Measurements from ENCODE around the gene RAPGEF6.

- TF ChIP-seq EZH2 (IDR thresholded peaks at IDR 0.05; ENCODE audit: insufficient read depth, poor library complexity, severe bottlenecking) = no peak
- no peak for TF ChIP-seq EZH2phosphoT487 (IDR thresholded peaks at IDR 0.05; ENCODE audit: insufficient read depth, low read depth)
Measured at GRCh38 chr5:131396630-131397273, 238.3 kb downstream of the RAPGEF6 start.

Data from GM23248 (cell line).